OCI-LY7 (cell line): ENCODE data around the gene HEPACAM.

Experiments used
- CTCF ChIP-seq: fragments of 200-600 bp; sonication (generic); conservative IDR thresholded peaks from 2 replicates; pipeline ENCODE4 v1.5.1; 2014; ENCODE audit warnings: mild to moderate bottlenecking, antibody characterized with exemption, low read length, moderate library complexity, mixed read lengths
- EZH2phosphoT487 ChIP-seq: fragments of 200-600 bp; sonication (generic); IDR thresholded peaks from 2 replicates; pipeline ENCODE4 v1.6.1; 2018; ENCODE audit warnings: low read depth, borderline replicate concordance, mild to moderate bottlenecking, mixed run types, antibody characterized with exemption, low read length, moderate library complexity, mixed read lengths

- TF ChIP-seq CTCF: no peak
- TF ChIP-seq EZH2phosphoT487: no peak
Observed at GRCh38 chr11:124919898-124920297, 15.9 kb downstream of the HEPACAM start.
